HG03045 (cell line): ENCODE data around the gene PRKAG1.
A peak's percentile ranks its signal among the peaks of the same experiment; 100 is the strongest.

Source experiments
- ATAC-seq: cut with Tn5 transposase; IDR thresholded peaks from one replicate; pipeline ENCODE4 v1.9.1; 2021; ENCODE audit warnings: mild to moderate bottlenecking, moderate library complexity; ENCODE audit not compliant: unreplicated experiment

The PRKAG1 gene

DNA sequence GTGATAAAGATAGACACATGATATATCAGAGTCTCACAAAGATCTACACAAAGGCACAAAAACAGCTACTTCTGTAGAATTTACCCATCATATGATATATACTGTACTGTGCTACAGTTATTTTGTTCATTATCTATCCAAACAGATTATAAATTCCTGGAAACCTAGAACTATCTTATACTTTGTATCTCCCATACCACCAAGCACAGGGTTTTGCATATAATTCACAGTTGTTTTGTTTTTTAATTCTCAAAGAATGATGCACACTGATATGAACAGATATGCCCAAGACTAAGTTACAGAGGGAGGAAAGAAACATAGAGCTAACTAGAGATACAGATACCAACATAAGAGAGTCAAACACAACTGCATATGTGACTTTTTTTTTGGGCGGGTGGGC is 3.4 kb downstream of the PRKAG1 start:
- no peak for ATAC-seq

DNA sequence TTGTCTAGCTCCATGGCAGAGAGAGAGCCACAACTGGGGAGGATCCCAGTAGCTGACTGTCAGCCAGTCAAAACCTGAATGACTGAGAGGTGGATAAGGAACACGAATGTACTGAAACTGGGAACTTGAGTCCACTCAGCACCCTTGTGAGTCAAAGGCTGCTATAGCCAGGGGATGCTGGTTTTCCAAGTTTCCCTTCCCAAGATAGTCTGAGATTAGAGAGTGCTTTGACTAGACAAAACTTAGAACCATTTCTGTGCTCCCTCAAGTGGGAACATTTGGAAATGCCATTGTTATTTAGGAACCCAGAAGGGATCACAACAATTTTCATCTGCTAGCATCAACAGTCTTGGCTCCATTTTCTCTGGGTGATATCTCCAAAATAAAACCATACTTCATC is 4.0 kb downstream of the PRKAG1 start:
- no peak for ATAC-seq

DNA sequence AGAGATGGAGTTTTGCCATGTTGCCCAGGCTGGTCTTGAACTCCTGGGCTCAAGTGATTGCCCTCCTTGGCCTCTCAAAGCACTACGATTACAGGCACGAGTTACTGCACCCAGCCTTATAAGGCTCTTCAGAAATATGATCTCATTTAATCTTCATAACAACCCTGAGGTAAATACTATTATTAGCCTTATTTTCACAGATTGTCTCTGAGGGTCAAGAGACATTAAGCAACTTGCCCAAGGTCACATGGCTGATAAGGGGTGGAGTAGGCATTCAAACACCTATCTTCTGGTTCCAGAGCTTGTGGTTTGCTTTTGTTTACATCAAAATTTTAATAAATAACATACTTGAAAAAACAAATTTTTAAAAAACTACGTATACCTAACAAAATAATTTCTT is 5.1 kb downstream of the PRKAG1 start:
- no peak for ATAC-seq

DNA sequence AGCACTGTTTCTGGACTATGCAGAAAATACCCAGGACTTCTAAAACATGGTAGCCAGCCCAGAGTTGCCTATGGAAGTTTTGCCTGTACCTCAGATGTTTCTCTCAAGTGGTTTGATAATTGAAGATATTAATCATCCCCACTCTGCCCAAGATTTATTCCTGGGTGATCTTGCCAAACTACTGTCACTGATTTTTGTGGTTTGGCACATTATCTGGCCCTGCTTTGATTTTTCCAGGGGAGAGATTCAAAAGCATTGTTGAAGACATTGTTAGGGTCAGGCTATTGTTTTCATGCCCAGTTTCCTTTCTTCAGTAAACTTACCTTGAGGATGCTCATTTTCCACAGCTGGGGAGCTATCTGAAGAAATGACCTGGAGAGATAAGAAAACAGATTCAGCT is 5.8 kb downstream of the PRKAG1 start:
- no peak for ATAC-seq

- no peak for ATAC-seq
Measured at GRCh38 chr12:49010092-49010668, 8.4 kb downstream of the PRKAG1 start.

DNA sequence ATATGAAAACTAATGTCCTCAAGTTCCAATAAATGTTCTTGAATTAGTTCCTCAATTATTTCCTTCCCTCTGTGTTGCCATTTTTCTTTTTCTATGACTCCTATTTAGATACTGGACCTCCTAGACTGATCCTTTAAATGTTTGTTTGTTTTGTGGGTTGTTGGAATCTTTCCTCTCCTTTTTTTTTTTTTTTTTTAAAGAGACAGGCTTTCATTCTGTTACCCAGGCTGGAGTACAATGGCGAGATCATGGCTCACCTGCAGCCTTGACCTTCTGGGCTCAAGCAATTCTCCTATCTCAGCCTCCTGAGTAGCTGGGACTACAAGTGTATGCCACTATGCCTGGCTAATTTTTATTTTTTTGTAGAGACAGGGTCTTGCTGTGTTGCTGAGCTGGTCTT is 9.6 kb downstream of the PRKAG1 start:
- no peak for ATAC-seq

DNA sequence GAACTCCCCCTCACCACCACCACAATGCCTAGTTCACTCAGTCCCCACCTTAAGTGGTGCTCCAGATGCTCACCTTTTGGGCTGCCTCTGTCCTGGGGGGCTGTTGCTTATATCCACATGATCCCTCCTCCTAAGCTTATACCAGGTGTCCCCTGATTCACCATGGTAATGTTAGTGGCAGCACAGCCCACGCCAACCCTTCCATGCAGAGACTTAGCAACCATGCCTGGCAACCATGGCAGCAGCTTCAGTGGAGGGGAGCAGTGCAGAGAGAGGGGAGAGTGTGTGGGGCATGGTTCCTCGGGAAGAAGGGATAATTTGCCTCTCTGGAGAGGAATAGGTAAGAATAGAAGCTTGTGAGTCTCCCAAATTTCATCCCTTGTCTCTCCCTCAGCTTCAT is 18.2 kb downstream of the PRKAG1 start:
- ATAC-seq: no peak

DNA sequence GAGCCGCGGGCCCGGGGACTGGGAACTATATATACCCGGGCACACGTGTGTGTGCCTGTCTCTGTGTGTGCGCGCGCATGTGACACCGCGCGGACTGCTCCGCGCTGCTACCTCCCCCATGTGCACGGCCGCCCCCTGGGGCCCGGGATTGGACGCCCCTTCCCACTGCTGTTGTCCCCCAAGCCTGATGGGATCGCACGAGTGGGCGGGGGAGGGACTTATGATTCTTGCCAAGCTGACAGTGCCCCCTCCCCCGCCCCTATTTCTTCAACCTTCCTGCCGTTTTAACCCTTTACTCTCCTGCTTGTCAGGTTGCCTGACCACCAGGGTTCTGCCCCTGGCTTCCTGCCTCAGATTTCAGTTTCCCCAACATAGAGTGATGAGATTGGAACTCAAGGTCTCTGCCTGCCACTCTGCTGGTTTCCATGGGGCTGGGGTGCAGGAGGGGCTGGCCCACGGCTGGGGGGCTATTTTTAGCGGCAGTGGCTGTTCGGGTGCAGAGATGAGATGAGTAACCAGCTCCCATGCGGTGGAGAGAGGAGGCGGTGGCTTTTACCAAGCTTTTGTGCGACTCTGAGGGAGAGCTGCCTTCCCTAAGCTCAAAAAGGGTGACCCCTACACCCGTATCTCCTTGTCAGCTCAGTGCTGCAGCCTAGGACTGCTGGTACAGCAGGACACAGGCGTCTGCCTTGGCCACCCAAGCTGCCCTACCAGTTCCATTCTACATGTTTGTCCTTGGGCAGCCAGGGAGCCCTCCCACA is 19.0 kb downstream of the PRKAG1 start, which contains the start of gene DDN:
Gene DDN, minus strand, starts transcription at position 5 of the 761 bp plus-strand sequence. CDS start 88 bp downstream, outside the sequence.
- peak; percentile 30 for ATAC-seq

DNA sequence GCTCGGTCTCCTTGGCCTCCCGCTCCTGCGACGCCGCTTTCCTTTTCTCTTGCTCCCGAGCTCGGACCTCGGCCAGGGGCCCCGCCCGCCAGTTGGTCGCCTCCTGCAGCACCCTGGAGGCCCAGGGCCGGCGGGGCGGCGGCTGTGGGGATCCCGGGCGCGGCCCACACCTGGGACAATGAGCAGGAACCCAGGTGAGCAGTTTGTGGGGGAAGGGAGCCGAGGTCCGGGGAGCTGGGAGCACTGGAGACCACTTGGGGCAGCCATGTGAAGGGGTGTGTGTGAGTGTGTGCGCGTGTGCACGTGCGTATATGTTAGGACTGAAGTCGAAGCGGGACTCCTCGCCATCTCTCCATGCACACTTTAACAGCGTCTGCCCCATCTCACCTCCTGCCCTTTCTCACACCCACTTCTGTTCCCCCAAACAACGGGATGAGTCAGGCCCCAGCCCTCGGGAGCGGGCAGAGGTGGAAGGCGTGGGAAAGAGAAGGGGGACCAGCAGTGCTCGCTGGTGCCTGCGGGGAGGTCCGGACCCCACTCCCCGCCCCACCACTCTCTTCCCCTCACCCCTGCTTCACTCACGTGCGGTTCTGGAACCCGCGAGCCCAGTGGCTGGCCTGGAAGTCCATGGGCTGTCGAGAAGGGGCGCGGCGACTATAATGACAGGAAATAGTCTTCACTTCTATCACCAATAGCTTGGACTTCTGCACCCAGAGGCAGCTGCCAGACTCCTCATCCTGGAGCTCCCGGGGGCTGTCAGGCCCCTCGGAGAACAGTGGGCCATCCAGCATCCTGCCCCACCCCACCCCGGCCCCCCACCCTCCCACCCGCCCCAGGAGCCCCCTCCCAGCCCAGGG is 19.9 kb downstream of the PRKAG1 start:
- ATAC-seq: peak; percentile 3

DNA sequence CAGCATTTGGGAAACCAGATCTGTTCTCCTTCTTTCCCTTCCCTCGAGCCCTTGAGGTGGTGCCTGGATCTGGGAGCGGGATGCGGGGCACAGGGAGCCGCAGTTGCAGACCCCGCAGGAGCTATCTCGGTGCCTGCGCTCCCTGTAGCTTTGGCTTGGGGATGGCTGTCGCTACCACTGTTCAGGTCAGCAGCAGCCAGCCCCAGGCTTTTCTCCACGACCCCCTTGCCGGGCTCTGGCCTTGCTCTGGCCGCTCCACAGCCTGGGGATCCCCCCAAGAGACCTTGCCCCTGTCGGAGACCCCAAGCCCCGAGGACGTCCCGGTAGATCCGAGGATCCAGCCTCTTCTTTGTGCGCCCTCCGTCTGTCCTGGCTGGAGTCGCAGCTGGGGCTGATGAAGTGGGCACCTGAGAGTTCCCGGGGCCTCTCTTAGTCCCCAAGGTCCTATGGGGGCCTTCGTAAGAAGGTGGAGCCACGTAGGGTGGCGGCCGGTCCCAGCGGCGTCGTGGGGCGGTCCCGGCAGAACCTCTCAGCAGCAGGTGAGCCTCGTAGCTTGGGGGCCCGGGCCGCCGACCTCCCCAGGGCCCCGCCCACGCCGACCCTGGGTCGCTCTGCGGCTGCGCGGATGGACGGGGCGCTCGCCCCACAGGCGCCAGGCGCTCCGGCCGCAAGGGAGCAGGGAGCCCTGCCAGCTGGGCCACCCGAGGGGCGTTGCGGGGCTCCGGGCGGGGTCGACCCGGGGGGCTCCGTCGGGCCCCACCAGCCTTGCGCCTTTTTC is 20.7 kb downstream of the PRKAG1 start:
- peak; percentile 40 for ATAC-seq

DNA sequence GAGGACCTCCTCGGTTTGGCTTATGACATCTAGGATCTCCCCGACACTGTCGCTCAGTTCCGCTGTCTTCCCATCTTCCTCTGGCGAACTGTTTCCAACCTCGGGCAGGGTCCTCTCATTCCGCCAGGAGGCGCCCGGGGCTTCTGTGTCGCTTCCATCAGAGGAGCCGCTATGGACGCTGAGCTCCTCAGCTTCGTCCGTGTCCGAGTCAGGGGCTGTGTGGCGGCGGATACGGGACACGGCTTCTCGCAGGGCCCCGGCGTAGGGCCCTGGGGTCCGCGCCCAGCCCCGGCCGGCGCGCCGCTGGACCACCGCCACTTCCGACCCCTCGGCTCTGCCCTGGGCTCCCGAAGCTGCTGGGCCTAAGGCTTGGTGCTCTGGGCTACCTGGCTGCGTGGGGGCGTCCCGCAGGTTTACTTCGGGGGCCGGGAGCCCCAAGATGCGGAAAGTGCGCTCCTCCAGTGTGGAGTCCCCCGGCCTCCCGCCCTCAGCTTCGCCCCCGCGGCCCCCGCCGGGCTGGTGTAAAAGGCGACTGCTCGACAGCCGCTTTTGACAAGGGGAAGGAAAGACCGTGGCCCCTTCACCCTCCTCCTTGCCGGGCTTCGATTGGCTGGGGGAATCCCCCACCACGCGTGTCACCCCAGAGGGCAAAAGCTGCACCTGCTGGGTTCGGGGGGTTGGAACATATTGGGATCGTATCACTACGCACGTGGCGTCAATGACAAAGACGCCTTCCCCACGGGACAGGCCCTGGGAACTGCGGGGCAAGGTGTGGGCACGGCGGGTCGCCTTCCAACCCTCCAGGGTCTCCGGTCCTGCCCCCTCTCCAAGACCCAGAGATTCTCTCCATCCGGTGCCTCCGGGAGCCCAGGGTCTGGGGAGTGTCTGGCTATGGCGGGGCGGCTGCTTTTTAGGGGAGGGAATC is 21.5 kb downstream of the PRKAG1 start:
- no peak for ATAC-seq

GRCh38 chr12:48995086-48995879 is 23.3 kb downstream of the PRKAG1 start:
- no peak for ATAC-seq

DNA sequence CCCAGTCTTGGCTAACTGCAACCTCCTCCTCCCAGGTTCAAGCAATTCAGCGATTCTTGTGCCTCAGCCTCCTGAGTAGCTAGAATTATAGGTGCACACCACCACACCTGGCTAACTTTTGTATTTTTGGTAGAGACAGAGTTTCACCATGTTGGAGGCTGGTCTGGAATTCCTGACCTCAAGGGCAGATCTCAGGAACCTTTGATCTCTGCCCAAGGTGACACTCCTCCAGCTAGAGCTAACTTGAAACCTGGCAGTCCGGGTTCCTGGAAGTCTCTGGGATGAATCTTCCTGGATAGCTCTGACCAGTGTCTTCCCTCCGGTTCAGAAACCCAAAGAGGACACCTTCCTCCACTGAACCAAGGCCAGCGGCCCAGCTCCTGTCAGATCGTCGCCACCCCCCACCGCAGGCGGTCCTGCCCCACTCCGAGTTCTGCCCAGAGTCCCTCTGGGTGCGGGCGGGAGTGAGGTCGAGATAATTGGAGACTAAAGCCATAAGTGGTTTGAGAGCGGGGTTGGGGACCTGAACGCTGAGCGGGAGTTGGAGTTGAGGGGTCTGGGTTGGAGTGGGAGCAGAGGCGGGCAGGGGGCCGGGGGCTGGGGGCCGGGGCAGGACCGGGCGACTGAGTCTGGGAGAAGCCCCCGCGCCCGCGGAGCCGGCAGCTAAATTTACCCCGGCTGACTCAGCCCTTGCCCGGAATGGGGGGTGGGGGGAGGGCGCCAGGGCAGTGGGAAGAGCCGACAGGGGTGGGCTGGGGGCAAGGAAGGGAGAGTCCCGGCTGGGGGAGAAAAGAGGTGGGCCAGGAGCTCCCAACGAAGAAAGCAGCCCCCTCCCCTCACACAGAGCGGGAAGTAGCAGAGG is 24.1 kb downstream of the PRKAG1 start:
- no peak for ATAC-seq

GRCh38 chr12:48993787-48994186 is 24.8 kb downstream of the PRKAG1 start:
- ATAC-seq: no peak

- ATAC-seq: no peak
Measured at GRCh38 chr12:48991247-48992050, 27.1 kb downstream of the PRKAG1 start.

GRCh38 chr12:48990552-48990951 is 28.0 kb downstream of the PRKAG1 start:
- ATAC-seq: no peak

- no peak for ATAC-seq
Measured at GRCh38 chr12:48988030-48988649, 30.4 kb downstream of the PRKAG1 start.
